HG03108 (cell line): ENCODE data around the gene CD55.

ENCODE experiments used
- ATAC-seq: cut with Tn5 transposase; IDR thresholded peaks from one replicate; pipeline ENCODE4 v1.9.1; 2021; ENCODE audit warnings: moderate library complexity; ENCODE audit not compliant: unreplicated experiment

CD55 gene

DNA sequence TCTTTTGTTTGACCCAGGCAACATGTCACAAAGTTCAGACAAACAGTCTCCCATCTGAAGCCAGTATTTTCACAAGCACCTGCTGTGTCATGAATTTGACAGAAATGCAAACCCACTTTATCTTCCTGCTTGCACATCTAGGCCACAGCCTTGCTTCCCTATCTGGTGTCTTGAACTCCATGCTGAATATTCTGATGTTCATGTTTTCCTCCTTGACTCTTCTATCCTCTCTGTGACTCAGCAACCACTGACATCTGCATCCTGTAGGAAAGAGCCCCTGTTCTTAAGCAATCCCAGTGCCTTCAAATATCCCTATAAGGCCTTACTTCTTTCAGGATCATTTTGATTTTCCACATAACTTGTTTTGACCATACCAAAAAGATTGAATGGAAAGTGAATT, 6.5 kb downstream of the CD55 start:
- ATAC-seq, result no peak

DNA sequence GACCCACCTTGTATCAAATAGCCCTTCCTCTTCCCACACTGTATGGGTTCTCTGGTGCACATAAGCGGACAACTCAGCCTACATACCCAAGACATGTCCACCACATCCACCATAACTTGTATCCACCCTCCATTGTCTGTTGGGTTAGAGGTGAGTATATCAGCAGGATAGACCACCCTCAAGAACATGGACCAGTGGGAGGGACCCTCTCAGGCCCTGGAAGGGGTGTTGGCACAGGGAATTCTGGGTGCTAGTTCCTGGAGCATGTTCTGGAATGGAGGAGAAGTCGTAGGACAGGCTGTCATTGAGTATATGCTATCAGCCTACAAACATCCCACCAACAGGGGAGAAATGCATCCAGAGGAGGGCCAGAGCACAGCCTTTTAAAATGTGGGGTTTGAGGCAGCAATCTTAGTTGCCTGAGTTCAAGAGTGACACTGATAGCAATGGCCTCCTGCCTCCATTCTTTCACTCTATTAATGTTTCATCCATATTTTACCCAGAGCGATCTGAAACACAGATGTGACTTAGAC, 7.5 kb downstream of the CD55 start:
- no peak for ATAC-seq

DNA sequence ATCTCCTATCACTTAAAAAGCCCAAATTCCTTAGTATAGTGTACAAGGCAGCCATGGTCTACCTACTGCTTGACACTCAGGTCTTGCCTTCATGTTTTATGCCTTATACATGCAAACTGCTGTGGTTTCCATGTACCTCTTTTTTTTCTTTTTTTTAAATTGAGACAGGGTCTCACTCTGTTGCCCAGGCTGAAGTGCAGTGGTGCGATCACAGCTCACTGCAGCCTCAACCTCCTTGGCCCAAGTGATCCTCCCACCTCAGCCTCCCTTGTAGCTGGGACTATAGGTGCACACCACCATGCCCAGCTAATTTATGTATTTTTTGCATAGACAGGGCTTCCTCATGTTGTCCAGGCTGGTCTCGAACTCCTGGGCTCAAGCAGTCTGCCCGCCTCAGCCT, 8.0 kb downstream of the CD55 start:
- no peak for ATAC-seq

DNA sequence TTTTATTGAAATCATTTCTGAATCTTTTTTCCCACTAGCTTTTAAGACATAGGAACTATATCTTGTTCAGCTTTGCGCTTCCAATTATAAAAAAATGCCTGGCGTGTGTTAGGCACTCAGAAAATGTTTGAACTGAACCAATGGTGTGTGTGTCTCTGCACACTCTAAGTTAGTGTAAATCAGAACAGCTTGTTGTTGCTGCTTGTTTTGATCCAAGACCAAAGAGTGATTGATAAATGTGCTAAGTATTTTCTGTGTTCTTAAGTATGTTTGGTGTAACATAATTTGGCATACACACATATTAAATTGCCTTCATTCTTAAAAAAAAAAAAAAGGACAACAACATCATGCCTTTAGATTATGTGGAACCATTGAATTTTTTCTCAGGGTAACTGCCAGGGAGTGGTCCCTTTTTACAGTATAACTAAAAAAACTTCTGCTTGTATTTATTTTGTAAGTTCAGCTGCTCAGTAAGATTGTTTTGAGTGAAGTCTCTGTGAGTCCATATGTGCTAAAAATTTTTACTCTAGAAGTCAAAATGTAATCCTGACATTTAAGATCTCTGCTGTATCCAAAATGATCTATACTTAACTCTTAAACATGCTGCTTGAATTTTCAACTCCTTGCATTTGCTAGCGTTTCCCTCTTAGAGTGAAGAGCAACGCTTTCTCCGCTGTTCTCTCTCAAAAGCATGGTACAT, 8.7 kb downstream of the CD55 start:
- no peak for ATAC-seq

DNA sequence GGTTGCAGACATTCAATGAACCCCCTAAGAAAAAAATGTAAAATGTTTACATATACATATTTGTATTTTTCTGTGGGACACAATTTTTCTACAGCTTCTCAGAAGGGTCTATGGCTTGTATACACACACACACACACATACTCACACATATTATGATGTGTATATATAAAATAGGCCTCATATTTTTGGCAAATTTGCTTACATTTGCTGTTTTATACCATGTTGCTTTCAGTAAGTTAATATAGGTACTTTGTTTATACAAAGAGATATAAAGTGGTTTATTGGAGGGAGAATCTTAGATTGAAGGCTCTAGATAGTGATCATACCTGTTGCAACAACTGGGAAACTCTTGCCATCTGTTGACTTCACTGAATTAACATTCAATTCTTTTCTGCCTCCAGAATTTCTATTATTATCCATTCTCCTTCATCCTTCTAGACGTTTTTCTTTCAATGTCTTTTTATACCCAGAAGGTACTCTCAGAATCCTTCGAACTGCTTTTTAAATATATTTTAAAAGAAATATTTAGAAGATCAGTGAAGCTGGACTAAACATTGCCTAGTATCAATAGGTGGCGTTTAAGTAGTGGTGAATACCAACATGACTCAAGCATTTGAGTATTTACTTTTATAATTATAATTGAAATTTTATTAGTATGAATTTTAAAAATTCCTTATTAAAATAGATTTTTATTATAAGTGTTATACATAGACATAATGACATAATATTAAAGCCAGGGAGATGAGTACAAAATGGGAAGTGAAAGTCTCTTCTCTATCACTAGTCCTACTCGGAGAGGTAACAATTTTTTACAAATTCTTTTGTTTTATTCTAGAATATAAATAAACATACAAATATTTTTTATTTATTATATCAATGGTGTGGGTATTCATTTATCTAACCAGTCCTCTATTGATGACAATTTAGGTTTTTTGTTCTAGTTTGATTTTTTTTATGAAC, 10.2 kb downstream of the CD55 start:
- no peak for ATAC-seq

DNA sequence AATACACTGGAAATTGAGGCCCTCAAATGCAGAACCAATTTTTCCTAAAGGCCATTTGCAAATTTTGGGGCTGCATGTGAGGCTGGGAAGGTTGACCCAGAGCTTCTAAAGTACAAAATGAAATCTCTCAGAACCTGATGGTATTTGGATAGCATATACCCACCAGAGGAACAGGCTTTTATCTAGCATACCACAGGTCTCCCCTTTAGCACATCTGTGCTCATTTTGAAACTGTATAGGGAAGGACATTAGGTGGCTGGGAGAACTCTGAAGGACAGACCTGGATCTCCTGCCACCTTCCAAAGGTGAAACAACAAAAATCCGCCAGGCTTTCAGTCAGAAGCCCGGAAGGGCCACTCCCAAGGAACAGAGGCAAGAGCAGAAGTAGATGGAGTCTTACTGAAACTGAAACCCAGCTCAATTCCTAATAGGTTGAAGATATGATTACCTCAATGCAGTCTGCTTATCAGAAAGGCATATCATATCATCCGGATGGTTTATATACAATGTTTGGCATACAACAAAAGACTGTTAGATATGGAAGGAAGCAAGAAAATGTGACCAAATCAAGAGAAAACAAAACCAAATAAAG, 11.6 kb downstream of the CD55 start:
- no peak for ATAC-seq

DNA sequence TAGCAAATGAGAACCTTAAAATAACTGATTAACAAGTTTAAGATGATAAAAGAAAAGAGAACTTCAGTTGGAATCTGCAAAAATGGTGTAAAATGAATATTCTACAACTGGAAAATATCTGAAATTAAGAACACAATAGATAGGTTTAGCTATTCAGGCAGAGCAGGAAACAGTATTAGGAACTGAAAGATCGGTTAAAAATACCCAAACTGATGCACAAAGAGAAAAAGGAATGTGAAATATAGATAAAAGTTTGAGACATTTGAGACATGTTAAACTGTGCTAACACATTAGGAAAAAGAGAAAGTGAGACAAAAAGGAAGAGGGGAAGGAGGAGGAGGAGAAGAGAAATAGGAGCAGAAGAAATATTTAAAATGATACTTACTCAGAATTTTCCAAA, 12.1 kb downstream of the CD55 start:
- ATAC-seq, result no peak

DNA sequence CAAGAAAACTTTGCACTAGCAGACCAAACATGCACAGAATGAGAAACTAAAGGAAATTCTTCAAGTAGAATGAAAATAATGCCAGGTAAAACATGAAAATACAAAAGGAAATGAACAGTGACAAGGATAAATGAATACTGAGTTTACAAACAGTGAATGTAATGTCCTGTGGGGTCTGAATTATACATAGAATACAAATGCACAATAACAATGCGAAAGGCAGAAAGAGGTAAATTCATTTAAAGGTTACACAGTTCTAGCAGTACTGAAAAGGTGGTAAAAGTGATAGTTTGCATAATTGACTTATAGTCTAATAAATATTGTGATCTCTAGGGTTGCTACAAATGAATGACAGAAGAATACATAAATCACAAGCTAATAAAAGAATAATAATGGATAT, 12.9 kb downstream of the CD55 start:
- no peak for ATAC-seq

DNA sequence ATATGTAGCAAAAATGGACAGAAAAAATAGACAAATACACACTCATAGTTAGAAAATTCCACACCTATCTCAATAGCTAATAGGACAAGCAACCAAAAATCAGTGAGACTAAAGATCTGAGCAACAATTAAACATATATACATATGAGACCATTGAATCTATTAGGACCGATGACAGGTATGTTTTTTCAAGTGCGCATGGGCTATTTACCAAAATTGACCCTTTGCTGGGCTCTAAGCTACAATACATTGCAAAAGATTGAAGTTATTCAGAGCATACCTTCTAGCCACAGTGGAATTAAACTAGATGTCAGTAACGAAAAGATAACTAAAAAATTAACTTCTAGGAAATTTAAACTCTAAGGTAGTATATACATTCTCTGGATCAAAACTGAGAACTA, 13.7 kb downstream of the CD55 start:
- ATAC-seq, result no peak

DNA sequence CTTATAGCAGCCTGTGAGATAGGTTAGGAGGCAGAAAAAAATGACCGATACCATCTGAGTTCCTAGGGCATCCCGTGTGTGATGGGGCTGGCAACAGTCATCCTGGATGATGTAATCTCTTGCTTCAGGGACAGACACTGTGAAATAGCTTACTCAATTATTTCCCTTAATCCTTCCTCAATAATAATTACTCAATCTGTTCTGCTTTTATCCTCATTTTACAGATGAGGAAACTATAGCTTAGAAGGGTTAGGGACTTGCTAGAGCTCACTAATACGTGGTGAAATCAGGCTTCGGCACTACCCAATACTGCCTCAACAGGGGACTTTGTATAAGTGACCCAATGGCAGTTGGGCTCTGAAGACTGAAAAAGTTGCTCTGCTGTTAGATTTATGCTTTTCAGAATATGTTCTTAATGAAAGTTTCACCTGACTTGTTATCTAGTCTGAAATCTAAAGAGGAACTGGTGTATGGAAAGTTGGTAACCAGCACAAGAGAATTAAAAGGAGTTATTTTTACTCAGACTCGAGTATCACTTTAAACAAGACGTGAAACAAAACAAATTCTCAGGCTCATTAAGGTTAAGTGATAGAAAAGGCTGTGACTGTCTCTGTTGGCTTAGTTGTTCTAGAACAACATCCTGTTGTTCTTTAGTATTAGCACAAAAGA, 14.4 kb downstream of the CD55 start:
- ATAC-seq, result peak; percentile 63

DNA sequence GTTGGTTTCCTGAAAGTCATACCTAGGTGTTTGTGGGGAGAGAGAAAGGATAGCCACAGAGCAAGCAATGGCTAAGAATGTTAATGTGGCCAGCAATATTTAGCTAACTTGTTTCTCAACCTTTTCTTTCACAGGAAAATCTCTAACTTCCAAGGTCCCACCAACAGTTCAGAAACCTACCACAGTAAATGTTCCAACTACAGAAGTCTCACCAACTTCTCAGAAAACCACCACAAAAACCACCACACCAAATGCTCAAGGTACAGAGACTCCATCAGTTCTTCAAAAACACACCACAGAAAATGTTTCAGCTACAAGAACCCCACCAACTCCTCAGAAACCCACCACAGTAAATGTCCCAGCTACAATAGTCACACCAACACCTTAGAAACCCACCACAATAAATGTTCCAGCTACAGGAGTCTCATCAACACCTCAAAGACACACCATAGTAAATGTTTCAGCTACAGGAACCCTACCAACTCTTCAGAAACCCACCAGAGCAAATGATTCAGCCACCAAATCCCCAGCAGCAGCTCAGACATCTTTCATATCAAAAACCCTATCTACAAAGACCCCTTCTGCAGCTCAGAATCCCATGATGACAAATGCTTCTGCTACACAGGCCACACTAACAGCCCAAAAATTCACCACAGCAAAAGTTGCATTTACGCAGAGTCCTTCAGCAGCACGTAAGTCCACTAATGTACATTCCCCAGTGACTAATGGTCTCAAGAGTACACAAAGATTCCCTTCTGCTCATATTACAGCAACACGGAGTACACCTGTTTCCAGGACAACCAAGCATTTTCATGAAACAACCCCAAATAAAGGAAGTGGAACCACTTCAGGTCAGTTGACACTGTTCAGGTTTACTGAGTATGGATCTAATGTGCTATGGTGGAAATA, 15.3 kb downstream of the CD55 start:
- peak; percentile 39 for ATAC-seq

DNA sequence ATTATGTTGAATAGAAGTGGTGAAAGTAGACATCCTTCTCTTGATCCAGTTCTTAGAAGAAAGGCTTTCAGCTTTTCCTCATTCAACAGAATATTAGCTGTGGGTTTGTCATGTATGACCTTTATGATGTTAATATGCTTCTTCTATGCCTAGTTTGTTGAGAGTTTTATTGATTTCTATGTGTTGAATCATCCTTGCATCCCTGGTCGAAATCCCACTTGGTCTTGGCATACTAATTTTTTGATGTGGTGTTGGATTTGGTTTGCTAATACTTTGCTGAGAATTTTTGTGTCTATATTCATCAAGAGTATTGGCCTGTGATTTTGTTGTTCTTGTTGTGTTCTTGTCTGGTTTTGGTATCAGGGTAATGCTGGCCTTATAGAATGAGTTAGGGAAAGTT, 20.9 kb downstream of the CD55 start:
- ATAC-seq, result no peak

DNA sequence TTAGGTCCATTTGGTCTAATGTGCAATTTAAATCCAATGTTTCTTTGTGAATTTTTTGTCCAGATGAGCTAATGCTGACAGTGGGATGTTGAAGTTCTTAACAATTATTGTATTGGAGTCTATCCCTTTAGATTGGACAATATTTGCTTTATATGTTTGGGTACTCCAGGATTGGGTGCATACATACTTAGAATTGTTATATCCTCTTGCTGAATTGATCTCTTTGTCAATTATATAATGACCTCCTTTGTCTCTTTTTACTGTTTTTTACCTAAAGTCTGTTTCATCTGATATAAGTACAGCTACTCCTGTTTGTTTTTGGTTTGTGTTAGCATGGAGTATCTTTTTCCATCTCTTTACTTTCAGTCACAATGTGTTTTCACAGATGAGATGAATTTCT, 22.2 kb downstream of the CD55 start:
- no peak for ATAC-seq

DNA sequence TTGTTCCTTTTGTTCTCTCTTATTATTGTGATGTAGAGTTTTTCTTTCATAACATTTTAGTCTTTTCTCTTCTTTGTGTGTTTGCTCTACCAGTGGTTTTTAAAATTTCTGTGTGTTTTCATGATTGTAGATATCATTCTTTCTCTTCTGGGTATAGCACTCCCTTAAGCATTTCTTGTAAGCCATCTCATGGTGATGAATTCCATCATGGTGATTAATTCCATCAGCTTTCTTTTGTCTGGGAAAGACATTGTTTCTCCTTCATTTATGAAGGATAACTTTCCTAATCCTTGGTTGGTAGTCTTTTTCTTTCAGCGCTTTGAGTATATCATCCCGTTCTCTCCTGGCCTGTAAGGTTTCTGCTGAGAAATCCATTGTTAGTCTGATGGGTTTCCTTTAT, 22.7 kb downstream of the CD55 start:
- ATAC-seq, result no peak

DNA sequence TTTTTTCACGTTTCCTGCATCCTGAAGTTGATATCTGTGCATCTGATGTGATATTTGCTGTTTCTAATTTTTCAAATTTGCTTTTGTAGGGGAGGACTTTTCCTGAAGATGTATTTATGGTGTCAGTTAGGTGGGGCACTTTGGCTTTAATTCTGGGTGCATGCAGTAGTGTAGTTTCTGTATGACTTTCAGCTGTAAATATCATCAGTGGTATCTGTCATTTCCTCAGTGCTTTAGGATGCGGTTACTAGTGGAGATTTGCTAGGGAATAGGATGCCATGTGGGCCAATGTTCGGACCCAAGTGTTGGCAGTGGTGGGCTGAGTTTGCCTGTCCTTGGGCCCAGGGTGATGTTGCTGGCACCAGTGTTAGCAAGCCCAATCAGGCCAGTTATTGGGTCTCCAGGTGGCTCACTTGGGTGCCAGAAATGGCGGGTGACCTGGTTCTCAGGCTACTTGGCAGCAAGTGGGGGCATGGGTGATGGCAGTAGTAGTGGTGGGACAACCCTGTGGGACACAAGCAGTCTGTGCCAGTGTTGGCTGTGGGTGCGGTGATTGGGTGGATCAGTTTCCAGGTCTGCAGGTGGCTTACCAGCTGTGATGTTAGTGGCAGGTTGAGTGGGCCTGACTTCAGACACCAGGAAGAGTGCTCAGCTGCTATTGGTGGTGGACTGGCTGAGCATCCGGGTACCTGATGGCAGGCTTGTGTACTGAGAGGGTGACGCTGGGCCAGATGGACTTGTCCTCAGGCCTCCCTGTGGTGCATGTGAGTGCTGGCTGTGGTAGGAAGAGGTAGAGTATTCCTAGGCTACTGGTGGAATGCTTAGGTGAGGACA, 24.4 kb downstream of the CD55 start:
- no peak for ATAC-seq

DNA sequence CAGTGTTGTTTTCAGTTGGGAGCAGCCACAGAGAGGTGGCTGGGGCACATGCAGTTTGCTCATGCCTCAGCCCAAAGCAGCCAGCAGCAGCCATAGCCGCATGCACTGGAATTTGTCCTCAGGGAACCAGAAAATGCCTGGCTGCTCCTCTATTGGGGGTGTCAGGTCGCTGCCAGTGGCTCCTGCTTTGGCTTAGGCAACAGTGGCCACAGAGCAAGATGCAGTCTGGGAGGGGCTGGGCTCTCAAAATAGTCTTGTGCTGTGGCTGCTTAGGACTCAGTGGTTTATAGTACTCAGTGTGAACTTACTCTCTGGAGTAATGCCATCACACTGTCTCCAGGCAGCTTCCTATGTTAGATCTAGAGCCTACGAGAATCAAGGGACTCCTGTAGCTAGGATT, 25.0 kb downstream of the CD55 start:
- ATAC-seq, result no peak

DNA sequence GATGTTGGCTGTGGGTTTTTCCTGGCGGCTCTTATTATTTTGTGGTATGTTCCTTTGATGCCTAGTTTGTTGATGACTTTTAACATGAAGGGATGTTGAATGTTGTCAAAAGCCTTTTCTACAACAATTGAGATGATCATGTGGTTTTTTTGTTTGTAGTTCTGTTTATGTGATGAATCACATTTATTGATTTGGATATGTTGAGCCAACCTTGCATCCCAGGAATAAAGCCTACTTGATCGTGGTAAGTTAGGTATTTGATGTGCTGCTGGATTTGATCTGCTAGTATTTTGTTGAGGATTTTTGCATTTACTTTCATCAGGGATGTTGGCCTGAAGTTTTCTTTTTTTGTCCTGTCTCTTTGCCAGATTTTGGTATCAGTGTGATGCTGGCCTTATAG, 28.5 kb downstream of the CD55 start:
- no peak for ATAC-seq

DNA sequence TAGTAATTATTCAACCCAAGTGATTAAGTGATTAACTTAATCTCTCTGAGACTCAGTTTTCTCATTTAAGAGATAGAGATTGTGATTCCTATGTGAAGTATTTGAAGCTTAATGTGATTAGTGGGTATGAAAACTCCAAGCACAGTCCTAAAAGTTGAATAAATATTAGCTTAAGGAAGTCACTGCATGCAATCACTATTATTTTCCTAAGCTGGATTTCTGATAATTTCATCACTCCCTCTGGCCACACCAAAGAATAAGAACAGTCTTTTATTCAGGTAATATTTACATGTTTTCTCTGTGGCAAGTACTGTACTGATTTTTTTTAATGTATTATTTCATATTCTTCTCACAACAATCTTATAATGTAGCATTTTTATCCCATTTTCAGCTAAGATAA, 31.1 kb downstream of the CD55 start:
- no peak for ATAC-seq

DNA sequence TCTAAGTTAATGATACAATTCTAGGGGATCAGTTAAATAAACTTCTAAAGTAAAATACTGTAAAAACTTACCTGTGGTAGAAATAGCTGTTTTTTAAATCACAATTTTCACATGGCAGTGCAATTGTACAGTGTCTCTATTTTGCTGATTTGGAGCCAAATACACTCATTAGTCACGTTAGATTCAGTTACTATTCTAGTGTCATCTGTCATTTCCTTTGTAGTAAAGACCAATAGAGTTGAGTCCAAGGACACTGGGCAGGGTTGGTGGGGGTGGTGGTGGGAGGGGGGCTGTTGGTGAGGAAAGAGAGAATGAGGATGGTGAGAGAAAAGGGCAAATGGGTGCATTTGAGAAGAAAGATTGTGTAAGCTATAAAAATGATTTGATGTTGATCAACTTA, 33.6 kb downstream of the CD55 start:
- ATAC-seq, result peak; percentile 77
